Measurements from ENCODE around the gene FOXN3. TPM values are rescaled to one million over a fixed set of nuclear protein-coding genes. Genes with fewer than 3 reads are reported as not detected.

The FOXN3 gene
- total RNA-seq, 1 donor from 2014 or later, result 108 TPM

GRCh38 chr14:89324501-89325298, 92.3 kb downstream of the FOXN3 start:
- Mint-ChIP-seq H3K4me1 (ENCODE audit: unreplicated experiment) (peaks cover 4% of the 10 kb centered on the region), H3K9me3 (ENCODE audit: unreplicated experiment) (no peaks in the 10 kb centered on the region), H3K36me3 (ENCODE audit: low read depth, unreplicated experiment) (peaks cover 24% of the 10 kb centered on the region), H3K4me3 (ENCODE audit: unreplicated experiment) (no peak overlapping the region), H3K27ac (ENCODE audit: unreplicated experiment) (no peak overlapping the region), H3K27me3 (ENCODE audit: unreplicated experiment) (no peaks in the 10 kb centered on the region)
- TF ChIP-seq, protein P1, sequence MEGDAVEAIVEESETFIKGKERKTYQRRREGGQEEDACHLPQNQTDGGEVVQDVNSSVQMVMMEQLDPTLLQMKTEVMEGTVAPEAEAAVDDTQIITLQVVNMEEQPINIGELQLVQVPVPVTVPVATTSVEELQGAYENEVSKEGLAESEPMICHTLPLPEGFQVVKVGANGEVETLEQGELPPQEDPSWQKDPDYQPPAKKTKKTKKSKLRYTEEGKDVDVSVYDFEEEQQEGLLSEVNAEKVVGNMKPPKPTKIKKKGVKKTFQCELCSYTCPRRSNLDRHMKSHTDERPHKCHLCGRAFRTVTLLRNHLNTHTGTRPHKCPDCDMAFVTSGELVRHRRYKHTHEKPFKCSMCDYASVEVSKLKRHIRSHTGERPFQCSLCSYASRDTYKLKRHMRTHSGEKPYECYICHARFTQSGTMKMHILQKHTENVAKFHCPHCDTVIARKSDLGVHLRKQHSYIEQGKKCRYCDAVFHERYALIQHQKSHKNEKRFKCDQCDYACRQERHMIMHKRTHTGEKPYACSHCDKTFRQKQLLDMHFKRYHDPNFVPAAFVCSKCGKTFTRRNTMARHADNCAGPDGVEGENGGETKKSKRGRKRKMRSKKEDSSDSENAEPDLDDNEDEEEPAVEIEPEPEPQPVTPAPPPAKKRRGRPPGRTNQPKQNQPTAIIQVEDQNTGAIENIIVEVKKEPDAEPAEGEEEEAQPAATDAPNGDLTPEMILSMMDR (IDR thresholded peaks at IDR 0.05; ENCODE audit: unreplicated experiment), result no peak
- DNase-seq (ENCODE audit: low spot score), result no peak

DNA sequence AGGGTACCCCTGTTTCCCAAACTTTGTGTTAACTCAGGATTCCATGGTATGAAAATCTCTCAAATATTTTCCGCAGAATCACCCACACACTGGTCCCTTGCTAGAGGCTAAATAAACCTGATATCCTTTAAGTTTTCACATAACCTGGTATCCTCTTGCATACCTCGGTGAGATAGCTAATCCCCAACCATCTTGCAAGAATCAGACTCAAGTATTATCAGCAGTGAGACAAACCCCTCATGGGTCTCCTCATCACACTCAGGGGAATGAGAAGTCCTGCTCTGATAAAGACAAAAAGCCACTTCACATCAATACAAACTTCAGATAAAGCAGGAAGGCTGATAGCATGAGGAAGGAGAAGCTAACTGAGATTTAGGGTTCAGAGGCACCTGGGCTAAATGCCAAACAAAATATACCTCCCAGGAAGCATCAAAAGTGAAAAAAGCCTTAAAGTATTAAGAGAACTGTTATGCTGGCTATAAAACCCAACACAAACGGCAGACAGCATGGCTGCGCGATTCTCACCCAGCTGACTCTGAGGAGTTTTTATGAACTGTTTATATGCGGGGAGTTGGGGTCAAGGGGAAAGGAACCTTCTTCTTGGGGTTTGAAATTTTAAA, 96.5 kb downstream of the FOXN3 start:
- Mint-ChIP-seq H3K36me3 (ENCODE audit: low read depth, unreplicated experiment) (peaks cover 25% of the 10 kb centered on the region), H3K9me3 (ENCODE audit: unreplicated experiment) (no peaks in the 10 kb centered on the region), H3K27me3 (ENCODE audit: unreplicated experiment) (peaks cover 8% of the 10 kb centered on the region), H3K4me3 (ENCODE audit: unreplicated experiment) (no peak overlapping the region), H3K4me1 (ENCODE audit: unreplicated experiment) (peaks cover 20% of the 10 kb centered on the region), H3K27ac (ENCODE audit: unreplicated experiment) (no peak overlapping the region)
- DNase-seq (ENCODE audit: low spot score), result no peak
- TF ChIP-seq, protein P1 (IDR thresholded peaks at IDR 0.05; ENCODE audit: unreplicated experiment), result no peak

GRCh38 chr14:89319687-89320086, 97.3 kb downstream of the FOXN3 start:
- Mint-ChIP-seq H3K4me1 (ENCODE audit: unreplicated experiment) (peaks cover 24% of the 10 kb centered on the region), H3K36me3 (ENCODE audit: low read depth, unreplicated experiment) (peaks cover 29% of the 10 kb centered on the region), H3K27me3 (ENCODE audit: unreplicated experiment) (peaks cover 8% of the 10 kb centered on the region), H3K9me3 (ENCODE audit: unreplicated experiment) (no peaks in the 10 kb centered on the region), H3K27ac (ENCODE audit: unreplicated experiment) (no peak overlapping the region), H3K4me3 (ENCODE audit: unreplicated experiment) (no peak overlapping the region)
- TF ChIP-seq, protein P1 (IDR thresholded peaks at IDR 0.05; ENCODE audit: unreplicated experiment), result no peak
- DNase-seq (ENCODE audit: low spot score), result no peak

GRCh38 chr14:89317051-89317691, 99.9 kb downstream of the FOXN3 start:
- Mint-ChIP-seq H3K36me3 (ENCODE audit: low read depth, unreplicated experiment) (peaks cover 25% of the 10 kb centered on the region), H3K27ac (ENCODE audit: unreplicated experiment) (peak overlapping the region; percentile 70), H3K4me3 (ENCODE audit: unreplicated experiment) (no peak overlapping the region), H3K9me3 (ENCODE audit: unreplicated experiment) (no peaks in the 10 kb centered on the region), H3K27me3 (ENCODE audit: unreplicated experiment) (peaks cover 8% of the 10 kb centered on the region), H3K4me1 (ENCODE audit: unreplicated experiment) (peaks cover 19% of the 10 kb centered on the region)
- TF ChIP-seq, protein P1 (IDR thresholded peaks at IDR 0.05; ENCODE audit: unreplicated experiment), result no peak
- no peak for DNase-seq (ENCODE audit: low spot score)

All from endothelial cell (in vitro differentiated cells).